Keratinocyte (primary cell): ENCODE measurements around the gene EYS. TPM values are rescaled to one million over a fixed set of nuclear protein-coding genes. Genes with fewer than 3 reads are reported as not detected.
A peak's percentile ranks its signal among the peaks of the same experiment; 100 is the strongest.

ENCODE experiments used
- DNase-seq: peaks from one replicate; pipeline ENCODE4 v3.0.0-alpha.2; 2011; ENCODE audit warnings: low read depth, missing footprints, low spot score
- FAIRE-seq: peaks from 2 replicates; lab custom pipeline; 2011; peaks lifted over from hg19 to GRCh38; lab: Jason Lieb, UNC
- H2AFZ ChIP-seq: 2 replicates; pipeline ENCODE4 v1.6.0; 2012; ENCODE audit warnings: low read length, control low read depth, inconsistent platforms; ENCODE audit not compliant: control insufficient read depth
- H3K27ac ChIP-seq: 2 replicates; pipeline ENCODE4 v1.5.1; 2011; ENCODE audit warnings: low read length; ENCODE audit not compliant: control insufficient read depth, insufficient read depth
- H3K27me3 ChIP-seq: 3 replicates; pipeline ENCODE4 v1.6.0; 2011; ENCODE audit warnings: low read length; ENCODE audit not compliant: control insufficient read depth, insufficient read depth; ENCODE audit errors: extremely low read depth
- H3K36me3 ChIP-seq, 2 experiments: 2 replicates in 1 of 2; 3 replicates in 1 of 2; pipeline ENCODE4 v1.5.1; 2011; ENCODE audit warnings: low read length in 2 of 2, mild to moderate bottlenecking in 1 of 2; ENCODE audit not compliant: control insufficient read depth in 2 of 2, insufficient read depth in 2 of 2; ENCODE audit errors: extremely low read depth in 1 of 2
- H3K4me1 ChIP-seq: 3 replicates; pipeline ENCODE4 v1.5.1; 2011; ENCODE audit warnings: low read length; ENCODE audit not compliant: control insufficient read depth, insufficient read depth; ENCODE audit errors: extremely low read depth
- H3K4me2 ChIP-seq: 3 replicates; pipeline ENCODE4 v1.6.0; 2011; ENCODE audit warnings: low read depth, low read length; ENCODE audit not compliant: control insufficient read depth, insufficient read depth; ENCODE audit errors: extremely low read depth
- H3K4me3 ChIP-seq, 3 experiments: fragments of 200-600 bp in 1 of 3; sonication (generic) in 1 of 3; 2 replicates in 2 of 3; 3 replicates in 1 of 3; pipeline ENCODE4 v1.5.1; 2011 to 2016; ENCODE audit warnings: low read length in 3 of 3, mild to moderate bottlenecking in 3 of 3, control low read depth in 2 of 3, inconsistent platforms in 1 of 3, low read depth in 1 of 3, mixed read lengths in 1 of 3, mixed run types in 1 of 3, moderate library complexity in 1 of 3; ENCODE audit not compliant: control insufficient read depth in 2 of 3, insufficient read depth in 2 of 3; ENCODE audit errors: extremely low read depth in 1 of 3
- H3K79me2 ChIP-seq: 2 replicates; pipeline ENCODE4 v1.6.0; 2012; ENCODE audit warnings: low read length; ENCODE audit not compliant: control insufficient read depth, insufficient read depth
- H3K9ac ChIP-seq: 3 replicates; pipeline ENCODE4 v1.6.0; 2011; ENCODE audit warnings: low read length; ENCODE audit not compliant: control insufficient read depth, insufficient read depth; ENCODE audit errors: extremely low read depth
- H3K9me1 ChIP-seq: 3 replicates; pipeline ENCODE4 v1.6.0; 2011; ENCODE audit warnings: low read length; ENCODE audit not compliant: control insufficient read depth, insufficient read depth; ENCODE audit errors: extremely low read depth
- H3K9me3 ChIP-seq: 2 replicates; pipeline ENCODE4 v1.5.1; 2012; ENCODE audit warnings: low read depth, low read length; ENCODE audit not compliant: control insufficient read depth
- H4K20me1 ChIP-seq: 3 replicates; pipeline ENCODE4 v1.6.0; 2011; ENCODE audit warnings: low read length; ENCODE audit not compliant: control insufficient read depth, insufficient read depth; ENCODE audit errors: extremely low read depth
- CTCF ChIP-seq, 3 experiments: IDR thresholded peaks in 1 of 3; conservative IDR thresholded peaks in 1 of 3; optimal IDR thresholded peaks in 1 of 3; 2 replicates in 2 of 3; 3 replicates in 1 of 3; pipeline versions ENCODE3 to v1.5.1; 2011; ENCODE audit warnings: low read length in 3 of 3, mild to moderate bottlenecking in 3 of 3, moderate library complexity in 2 of 3, control low read depth in 1 of 3, inconsistent platforms in 1 of 3; ENCODE audit not compliant: insufficient read depth in 2 of 3; ENCODE audit errors: extremely low read depth in 1 of 3
- EZH2 ChIP-seq: IDR thresholded peaks from one replicate; pipeline ENCODE4 v1.6.1; 2012; ENCODE audit warnings: inconsistent platforms, mild to moderate bottlenecking, low read length, moderate library complexity
- dilution Hi-C: fragments of 300-500 bp; cut with MboI; formaldehyde crosslinking; loops from one replicate; pipeline ENCODE4 v1.7.0; 2020; ENCODE audit warnings: low sequenced_read_pairs; ENCODE audit not compliant: extremely low pct_ligation_motif_present
- polyA plus RNA-seq, 5 experiments: library from polyadenylated mRNA; depleted of rRNA in 3 of 5; stranded (reverse) in 3 of 5; stranded (forward) in 1 of 5; unstranded in 1 of 5; fragments of >200 nt; gene quantifications; 1 replicate in 1 of 5; 2 replicates in 3 of 5; 3 replicates in 1 of 5; pipeline versions ENCODE4 v1.2.1 to v1.2.3, GENCODE V29; 2011 to 2012; ENCODE audit warnings: missing spikeins in 2 of 5, low read depth in 1 of 5, low replicate concordance in 1 of 5

The EYS gene
- polyA plus RNA-seq, 1 donor (not counting 4 experiments of a cell fraction or from before 2014, with no cell fraction given), result 0.34 TPM

GRCh38 chr6:63864061-63864460 is 1843.0 kb downstream of the EYS start:
- Histone ChIP-seq H3K79me2 (no peaks in the 10 kb centered on the region), H3K4me1 (no peaks in the 10 kb centered on the region), H2AFZ (no peak overlapping the region), H3K9me3 (no peaks in the 10 kb centered on the region), H4K20me1 (no peaks in the 10 kb centered on the region), H3K4me3 (no peak overlapping the region), H3K27me3 (no peaks in the 10 kb centered on the region), H3K9me1 (no peaks in the 10 kb centered on the region), H3K9ac (no peak overlapping the region), H3K36me3 (no peaks in the 10 kb centered on the region), H3K4me2 (no peak overlapping the region), H3K27ac (no peak overlapping the region)
- TF ChIP-seq EZH2 (no peak), CTCF (optimal IDR thresholded peaks at IDR 0.05 in 1 of 3, IDR thresholded peaks at IDR 0.05 in 1 of 3, conservative IDR thresholded peaks at IDR 0.05 in 1 of 3; ENCODE audit: extremely low read depth in 1 of 3, insufficient read depth in 2 of 3, low read length in 3 of 3) (peak in 1 of 3 experiments; percentile 2)
- no peak for FAIRE-seq
- dilution Hi-C loops, result no loop called here
- DNase-seq, result no peak

- Histone ChIP-seq H3K4me2 (no peak overlapping the region), H3K9me1 (no peaks in the 10 kb centered on the region), H4K20me1 (no peaks in the 10 kb centered on the region), H3K4me3 (no peak overlapping the region), H3K9ac (no peak overlapping the region), H3K9me3 (no peaks in the 10 kb centered on the region), H3K79me2 (no peaks in the 10 kb centered on the region), H3K36me3 (no peaks in the 10 kb centered on the region), H3K27ac (no peak overlapping the region), H3K27me3 (peaks cover 1% of the 10 kb centered on the region), H2AFZ (peak overlapping the region; percentile 15), H3K4me1 (no peaks in the 10 kb centered on the region)
- TF ChIP-seq EZH2, result no peak
- TF ChIP-seq CTCF (optimal IDR thresholded peaks at IDR 0.05 in 1 of 3, IDR thresholded peaks at IDR 0.05 in 1 of 3, conservative IDR thresholded peaks at IDR 0.05 in 1 of 3; ENCODE audit: extremely low read depth in 1 of 3, insufficient read depth in 2 of 3, low read length in 3 of 3), result no peak
- dilution Hi-C loops, result no loop called here
- no peak for FAIRE-seq
- no peak for DNase-seq
These were observed 1844.4 kb downstream of the EYS start for GRCh38 chr6:63862486-63863198.
